SK-N-MC (cell line): ENCODE results near the gene ZNF417.

Experiments used
- EZH2 ChIP-seq: fragments of 200-600 bp; sonication (generic); IDR thresholded peaks from one replicate; pipeline ENCODE4 v1.6.1; 2017; ENCODE audit warnings: antibody characterized with exemption
- POLR2AphosphoS5 ChIP-seq: IDR thresholded peaks from 2 replicates; pipeline ENCODE4 v1.6.1; 2012; ENCODE audit warnings: mild to moderate bottlenecking, low read depth, low read length, borderline replicate concordance

DNA sequence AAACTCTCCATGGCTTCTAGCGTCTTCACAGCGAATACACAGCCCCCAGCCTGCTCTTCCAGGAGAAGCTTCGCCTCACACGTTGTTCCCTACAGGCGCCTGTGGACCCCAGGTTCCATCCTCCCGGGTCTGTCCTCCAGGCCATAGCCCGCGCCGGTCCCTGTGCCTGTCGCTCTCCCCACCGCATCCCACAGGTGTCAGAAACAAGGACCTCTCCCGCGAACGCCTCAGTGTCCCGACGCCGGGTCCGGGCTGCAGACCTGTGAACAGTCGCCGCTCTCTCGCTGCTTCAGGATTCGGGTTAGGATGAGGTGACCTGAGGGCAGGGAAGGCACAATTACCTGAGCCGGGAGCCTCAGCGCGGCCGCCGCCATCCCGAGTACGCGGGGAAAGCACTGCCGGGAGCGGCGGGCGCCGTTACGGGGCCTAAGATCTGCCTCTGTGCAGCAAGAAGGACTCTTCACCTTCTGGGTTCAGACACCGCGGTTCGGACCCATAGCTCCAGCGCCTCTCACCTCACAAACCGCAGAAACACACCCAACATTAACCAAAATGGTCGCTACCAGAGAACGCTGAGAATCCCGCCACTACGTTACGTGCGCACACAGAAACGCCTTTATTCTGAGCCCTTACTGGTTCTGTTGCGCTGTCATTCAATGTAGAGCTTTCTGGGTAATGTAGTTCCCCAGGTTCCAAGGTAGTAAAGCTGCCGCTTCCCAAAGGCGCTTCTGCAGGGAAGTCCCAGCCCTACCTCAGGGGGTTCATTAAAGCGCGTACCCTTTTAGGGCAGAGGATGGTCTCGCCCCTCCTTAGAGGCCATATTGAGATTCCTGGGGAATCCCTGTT, 18.7 kb upstream of the ZNF417 start, which contains the start of gene ZNF418:
- no peak; the same call in 1 of the 2 replicates for TF ChIP-seq POLR2AphosphoS5
- TF ChIP-seq EZH2 = no peak
